Sigmoid colon (tissue), 7 donors: ENCODE results near the gene ACTL6B. TPM values are rescaled to one million over a fixed set of nuclear protein-coding genes. Genes with fewer than 3 reads are reported as not detected.

Source experiments
- DNase-seq: peaks from one replicate; pipeline ENCODE4 v3.0.0-alpha.2; 2019
- H3K27ac ChIP-seq, 4 donors: fragments of 200-600 bp; sonication (generic); one replicate each; pipeline ENCODE4 v1.5.1; 2016 to 2019; ENCODE audit warnings: mild to moderate bottlenecking in 1 of 4
- H3K27me3 ChIP-seq, 3 donors: fragments of 200-600 bp; sonication (generic); one replicate each; pipeline ENCODE4 v1.5.1; 2019; ENCODE audit warnings: mild to moderate bottlenecking in 1 of 3
- H3K36me3 ChIP-seq, 4 donors: fragments of 200-600 bp; sonication (generic); one replicate each; pipeline ENCODE4 v1.5.1; 2016 to 2019
- H3K4me1 ChIP-seq, 4 donors: fragments of 200-600 bp; sonication (generic); one replicate each; pipeline ENCODE4 v1.5.1; 2017 to 2019
- H3K4me3 ChIP-seq, 4 donors: fragments of 200-600 bp; sonication (generic); one replicate each; pipeline ENCODE4 v1.5.1; 2017 to 2019; ENCODE audit warnings: mild to moderate bottlenecking in 2 of 4, moderate library complexity in 1 of 4
- H3K9me3 ChIP-seq, 4 donors: fragments of 200-600 bp in 3 of 4; sonication (generic) in 3 of 4; one replicate each; pipeline versions ENCODE4 v1.5.1 to v1.6.1; 2013 to 2019
- EP300 ChIP-seq, 4 donors: sonication (generic); formaldehyde crosslinking; IDR thresholded peaks; one replicate each; pipeline ENCODE4 v1.6.1; 2017; ENCODE audit warnings: antibody characterized with exemption in 4 of 4
- POLR2A ChIP-seq, 2 donors: fragments of 450-650 bp; IDR thresholded peaks; one replicate each; pipeline ENCODE4 v1.6.1; 2016; ENCODE audit warnings: antibody characterized with exemption in 2 of 2, mild to moderate bottlenecking in 2 of 2, moderate library complexity in 2 of 2
- POLR2AphosphoS5 ChIP-seq, 4 donors: sonication (generic); formaldehyde crosslinking; IDR thresholded peaks; one replicate each; pipeline ENCODE4 v1.6.1; 2017; ENCODE audit warnings: antibody characterized with exemption in 4 of 4
- WGBS, 2 donors: extraction: QIAGEN DNeasy Blood & Tissue Kit; methylation state at CpG; one replicate each; pipeline ENCODE4 v1.1.7; 2013; 5-methylcytosine and 5-hydroxymethylcytosine counted together
- intact Hi-C: fragments of 100-400 bp; cut with DNase I; formaldehyde crosslinking; loops from one replicate; pipeline ENCODE4 v1.15.1; 2023
- polyA plus RNA-seq, 3 donors: library from polyadenylated mRNA; stranded (reverse); fragments of 200-250 nt; gene quantifications; one replicate each; pipeline ENCODE4 v1.2.3, GENCODE V29; 2013
- total RNA-seq, 4 donors: library from RNA; depleted of rRNA; stranded (reverse); fragments of >200 nt; gene quantifications; one replicate each; pipeline ENCODE4 v1.1.0, GENCODE V29; 2016
- TF ChIP-seq, protein P1 (sequence below), 4 experiments: fragments of 450-650 bp in 3 of 4; fragments of 200-600 bp in 1 of 4; IDR thresholded peaks; one replicate each; pipeline ENCODE4 v1.5.1; 2016 to 2019; ENCODE audit warnings: antibody characterized with exemption in 4 of 4, mild to moderate bottlenecking in 3 of 4, moderate library complexity in 2 of 4
- donor health status: healthy with polysubstance abuse.
- donor health status: Bipolar disorder and iron deficiency.
- donor health status: healthy.

ACTL6B gene
- total and polyA plus RNA-seq, 7 donors: 0.58 to 0.71 (median 0.68) TPM; not detected in 4

DNA sequence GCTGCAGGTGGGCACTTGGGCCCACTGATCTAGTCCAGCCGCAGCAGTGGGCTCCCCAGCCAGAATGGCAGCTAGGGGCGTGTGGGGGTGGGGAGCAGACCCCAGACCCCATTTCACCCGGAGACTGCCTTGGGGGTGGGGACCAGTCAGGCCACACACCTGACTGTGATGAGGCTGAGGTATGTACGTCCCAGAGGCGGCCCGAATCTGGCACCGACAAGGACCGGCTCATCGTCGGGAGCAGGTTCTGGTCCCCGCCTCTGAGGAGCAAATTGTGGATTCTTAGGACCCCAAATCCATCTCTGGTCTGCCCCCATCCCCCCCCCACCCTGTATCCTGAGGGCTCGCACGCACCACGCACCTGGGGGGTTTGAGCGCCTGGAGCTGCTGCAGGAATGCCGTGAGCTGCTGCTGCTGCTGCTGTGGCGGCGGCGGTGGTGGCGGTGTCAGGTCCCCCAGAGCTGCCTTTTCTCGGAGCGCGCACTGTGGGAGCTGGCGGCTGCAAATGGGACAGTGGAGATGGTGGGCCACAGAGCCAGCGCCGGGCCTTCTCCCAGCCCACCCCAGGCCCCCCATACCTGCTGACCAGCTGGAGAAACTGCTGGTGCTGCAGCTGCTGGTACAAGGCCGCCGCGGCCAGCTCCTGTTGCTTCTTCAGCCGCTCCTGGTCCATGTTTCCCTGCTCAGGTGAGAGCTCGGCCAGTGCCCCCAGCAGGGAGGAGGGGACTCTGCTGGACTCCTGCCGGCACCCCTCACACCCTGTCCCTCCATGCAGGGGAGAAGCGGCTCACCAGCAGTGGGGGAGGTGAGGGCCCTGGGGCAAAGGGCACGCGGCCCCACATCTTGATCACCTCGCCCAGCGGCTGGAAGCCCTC, 27.6 kb upstream of the ACTL6B start:
- H3K4me3 ChIP-seq: no peak overlapping the region
- intact Hi-C loops: no loop called here
- no peak for DNase-seq
- 95% methylated on average over 37 of the region's 37 CpGs for WGBS, 2 donors
- H3K36me3 ChIP-seq: peaks cover 71 to 95% (median 79%) of the 10 kb centered on the region in 4 donors
- H3K4me1 ChIP-seq: peaks cover 0 to 23% (median 15%) of the 10 kb centered on the region in 4 donors
- H3K27me3 ChIP-seq: no peaks in the 10 kb centered on the region
- H3K27ac ChIP-seq: no peak overlapping the region
- no peaks in the 10 kb centered on the region for H3K9me3 ChIP-seq
- no peak for TF ChIP-seq POLR2A (IDR thresholded peaks at IDR 0.05)
- no peak for TF ChIP-seq POLR2AphosphoS5 (IDR thresholded peaks at IDR 0.05)
- TF ChIP-seq EP300 (IDR thresholded peaks at IDR 0.05): no peak
- TF ChIP-seq, protein P1, sequence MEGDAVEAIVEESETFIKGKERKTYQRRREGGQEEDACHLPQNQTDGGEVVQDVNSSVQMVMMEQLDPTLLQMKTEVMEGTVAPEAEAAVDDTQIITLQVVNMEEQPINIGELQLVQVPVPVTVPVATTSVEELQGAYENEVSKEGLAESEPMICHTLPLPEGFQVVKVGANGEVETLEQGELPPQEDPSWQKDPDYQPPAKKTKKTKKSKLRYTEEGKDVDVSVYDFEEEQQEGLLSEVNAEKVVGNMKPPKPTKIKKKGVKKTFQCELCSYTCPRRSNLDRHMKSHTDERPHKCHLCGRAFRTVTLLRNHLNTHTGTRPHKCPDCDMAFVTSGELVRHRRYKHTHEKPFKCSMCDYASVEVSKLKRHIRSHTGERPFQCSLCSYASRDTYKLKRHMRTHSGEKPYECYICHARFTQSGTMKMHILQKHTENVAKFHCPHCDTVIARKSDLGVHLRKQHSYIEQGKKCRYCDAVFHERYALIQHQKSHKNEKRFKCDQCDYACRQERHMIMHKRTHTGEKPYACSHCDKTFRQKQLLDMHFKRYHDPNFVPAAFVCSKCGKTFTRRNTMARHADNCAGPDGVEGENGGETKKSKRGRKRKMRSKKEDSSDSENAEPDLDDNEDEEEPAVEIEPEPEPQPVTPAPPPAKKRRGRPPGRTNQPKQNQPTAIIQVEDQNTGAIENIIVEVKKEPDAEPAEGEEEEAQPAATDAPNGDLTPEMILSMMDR (IDR thresholded peaks at IDR 0.05): no peak

DNA sequence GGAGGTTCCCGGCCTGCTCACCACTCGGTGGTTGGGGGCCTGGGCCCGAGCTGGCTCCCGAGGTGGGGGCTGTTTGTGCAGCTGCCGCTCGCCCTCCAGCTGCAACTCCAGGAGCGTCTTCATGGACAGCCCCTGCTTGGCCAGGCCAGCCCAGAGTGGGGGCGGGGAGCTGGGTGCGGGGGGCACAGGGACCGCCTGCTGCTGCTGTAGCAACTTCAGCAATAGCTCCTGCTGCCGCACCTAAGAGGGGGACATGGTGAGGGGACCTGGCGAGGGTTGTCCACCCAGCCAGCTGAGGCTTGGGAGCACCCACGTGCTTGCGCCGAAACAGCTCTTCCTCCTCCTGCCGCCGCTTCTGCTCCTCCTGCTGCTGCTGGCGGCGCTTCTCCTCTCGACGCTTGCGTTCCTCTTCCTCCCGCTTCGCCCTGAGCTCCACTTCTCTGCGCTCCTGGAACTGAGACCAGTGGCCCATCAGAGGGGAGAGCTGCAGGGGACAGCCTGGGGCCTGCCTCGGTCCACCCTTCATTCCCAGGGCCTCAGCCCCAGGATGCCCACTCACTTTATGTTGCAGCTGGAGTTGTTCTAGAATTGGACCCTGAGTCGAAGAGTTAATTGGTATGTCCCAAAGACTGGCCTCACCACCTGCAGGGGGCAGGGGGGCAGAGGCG, 26.9 kb upstream of the ACTL6B start:
- TF ChIP-seq POLR2AphosphoS5 (IDR thresholded peaks at IDR 0.05): no peak
- no peak for TF ChIP-seq POLR2A (IDR thresholded peaks at IDR 0.05)
- TF ChIP-seq, protein P1 (IDR thresholded peaks at IDR 0.05): no peak
- TF ChIP-seq EP300 (IDR thresholded peaks at IDR 0.05): no peak
- H3K4me1 ChIP-seq: peaks cover 0 to 17% (median 10%) of the 10 kb centered on the region in 4 donors
- no peak overlapping the region for H3K27ac ChIP-seq
- no peak overlapping the region for H3K4me3 ChIP-seq
- peaks cover 75 to 95% (median 83%) of the 10 kb centered on the region in 4 donors for H3K36me3 ChIP-seq
- intact Hi-C loops: no loop called here
- 87 to 92% methylated on average over 28 of the region's 28 CpGs for WGBS, 2 donors
- H3K27me3 ChIP-seq: no peaks in the 10 kb centered on the region
- no peaks in the 10 kb centered on the region for H3K9me3 ChIP-seq
- DNase-seq: no peak

DNA sequence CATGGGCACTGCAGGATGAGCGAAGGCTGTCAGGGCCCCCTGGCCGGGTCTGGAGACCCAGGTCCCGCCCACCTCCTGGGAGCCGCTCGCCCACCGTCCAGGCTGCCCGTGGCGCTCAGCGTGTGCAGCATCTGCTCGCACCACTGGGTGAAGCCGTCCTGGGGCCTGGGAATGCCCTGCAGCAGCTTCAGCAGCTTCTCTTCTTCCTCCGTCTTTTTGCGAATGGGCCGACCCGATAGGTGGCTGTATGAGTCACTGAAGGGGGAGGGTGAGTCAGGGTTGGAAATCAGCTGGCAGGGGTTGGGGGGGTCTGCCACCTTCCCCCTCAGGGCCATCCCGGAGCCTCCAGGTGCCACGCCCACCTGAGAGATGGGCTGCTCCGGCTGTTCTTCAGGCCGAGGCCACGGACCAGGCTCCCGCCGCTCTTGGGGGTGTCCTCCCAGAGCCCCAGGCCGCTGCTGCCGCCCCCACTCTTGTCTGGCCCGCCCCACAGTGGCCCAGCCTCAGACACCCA, 26.0 kb upstream of the ACTL6B start:
- Histone ChIP-seq H3K27me3 (no peaks in the 10 kb centered on the region), H3K27ac (peak overlapping the region in 1 of 4 donors; percentile 19), H3K4me3 (no peak overlapping the region), H3K36me3 (peaks cover 75 to 95% (median 84%) of the 10 kb centered on the region in 4 donors), H3K9me3 (no peaks in the 10 kb centered on the region), H3K4me1 (peaks cover 0 to 18% (median 8%) of the 10 kb centered on the region in 4 donors)
- intact Hi-C loops: no loop called here
- TF ChIP-seq POLR2AphosphoS5 (IDR thresholded peaks at IDR 0.05) (no peak), EP300 (IDR thresholded peaks at IDR 0.05) (no peak)
- 83 to 87% methylated on average over 25 of the region's 25 CpGs for WGBS, 2 donors
- DNase-seq: peak; percentile 66

DNA sequence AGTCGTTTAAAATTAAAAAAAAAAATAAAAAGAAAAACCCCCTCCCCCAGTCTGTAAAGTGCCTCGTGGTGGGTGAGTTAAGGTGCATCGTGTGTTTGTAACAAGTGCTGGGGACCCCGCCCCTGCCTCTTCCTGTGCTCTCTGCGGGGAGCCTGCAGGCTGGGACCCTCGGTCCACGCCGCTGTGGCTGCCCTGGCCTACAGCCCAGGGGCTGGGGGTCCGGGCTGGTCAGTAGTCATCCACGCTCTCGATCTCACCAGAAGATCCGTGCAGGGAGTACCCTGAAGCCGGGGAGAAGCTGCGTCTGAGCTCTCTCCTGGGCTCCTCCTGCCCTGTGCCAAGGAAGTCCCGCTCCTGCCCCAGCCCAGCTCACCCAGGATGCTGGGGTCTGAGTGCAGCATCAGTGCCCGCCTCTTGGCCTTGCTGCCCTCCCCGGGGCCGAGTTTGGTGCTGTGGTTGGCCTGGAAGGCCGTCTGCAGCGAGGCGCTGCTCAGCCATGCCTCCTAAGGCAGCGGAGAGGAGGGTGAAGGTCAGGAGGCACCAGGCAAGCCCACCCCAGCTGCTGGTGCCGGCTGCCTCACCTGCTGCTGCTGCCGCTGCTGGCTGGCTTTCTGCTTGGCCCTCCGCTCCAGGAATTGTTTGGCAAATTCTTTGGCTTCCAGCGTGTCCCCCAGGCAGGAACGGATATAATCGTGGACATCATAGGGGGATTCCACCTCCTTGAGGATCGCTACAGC, 25.4 kb upstream of the ACTL6B start:
- H3K27ac ChIP-seq: peak overlapping the region in 1 of 4 donors; percentile 19
- TF ChIP-seq, protein P1 (IDR thresholded peaks at IDR 0.05): no peak
- peak in 1 of 4 donors; percentile 30 for TF ChIP-seq POLR2AphosphoS5 (IDR thresholded peaks at IDR 0.05)
- intact Hi-C loops: no loop called here
- H3K4me3 ChIP-seq: no peak overlapping the region
- H3K36me3 ChIP-seq: peaks cover 69 to 95% (median 83%) of the 10 kb centered on the region in 4 donors
- DNase-seq: peak; percentile 67
- WGBS, 2 donors: 82 to 83% methylated on average over 29 of the region's 29 CpGs
- no peaks in the 10 kb centered on the region for H3K27me3 ChIP-seq
- peaks cover 0 to 18% (median 12%) of the 10 kb centered on the region in 4 donors for H3K4me1 ChIP-seq
- H3K9me3 ChIP-seq: no peaks in the 10 kb centered on the region
